GM19239 (cell line): ENCODE data around the gene POU5F1.
"Not testable (repeated sequence)": the region's sequence is repeated elsewhere in the genome, so short reads cannot be mapped to it uniquely, and the experiment has no call there.

Source experiments
- DNase-seq: peaks from one replicate; pipeline ENCODE4 v3.0.0; 2011; ENCODE audit warnings: low spot score; ENCODE audit not compliant: insufficient read length
- FAIRE-seq: peaks from 2 replicates; lab custom pipeline; 2011; peaks lifted over from hg19 to GRCh38; lab: Jason Lieb, UNC

Gene POU5F1

GRCh38 chr6:31192431-31193105, 22.1 kb upstream of the POU5F1 start:
- FAIRE-seq: peak; percentile 58
- not testable (repeated sequence) for DNase-seq

- FAIRE-seq (no peak), DNase-seq (no peak)
Observed at GRCh38 chr6:31190488-31190887, 20.0 kb upstream of the POU5F1 start.

DNA sequence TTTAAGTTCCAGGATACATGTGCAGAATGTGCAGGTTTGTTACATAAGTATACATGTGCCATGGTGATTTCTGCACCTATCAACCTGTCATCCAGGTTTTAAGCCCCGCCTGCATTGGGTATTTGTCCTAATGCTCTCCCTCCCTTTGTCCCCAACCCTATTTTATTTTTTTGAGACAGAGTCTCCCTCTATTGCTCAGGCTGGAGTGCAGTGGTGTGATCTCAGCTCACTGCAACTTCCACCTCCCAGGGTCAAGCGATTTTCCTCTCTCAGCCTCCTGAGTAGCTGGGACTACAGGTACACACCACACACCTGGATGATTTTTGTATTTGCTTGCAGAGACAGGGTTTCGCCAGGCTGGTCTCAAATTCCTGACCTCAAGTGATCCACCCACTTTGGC, 18.7 kb upstream of the POU5F1 start:
- FAIRE-seq, DNase-seq: not testable (repeated sequence)

GRCh38 chr6:31187780-31188194, 17.3 kb upstream of the POU5F1 start:
- DNase-seq (no peak), FAIRE-seq (no peak)

DNA sequence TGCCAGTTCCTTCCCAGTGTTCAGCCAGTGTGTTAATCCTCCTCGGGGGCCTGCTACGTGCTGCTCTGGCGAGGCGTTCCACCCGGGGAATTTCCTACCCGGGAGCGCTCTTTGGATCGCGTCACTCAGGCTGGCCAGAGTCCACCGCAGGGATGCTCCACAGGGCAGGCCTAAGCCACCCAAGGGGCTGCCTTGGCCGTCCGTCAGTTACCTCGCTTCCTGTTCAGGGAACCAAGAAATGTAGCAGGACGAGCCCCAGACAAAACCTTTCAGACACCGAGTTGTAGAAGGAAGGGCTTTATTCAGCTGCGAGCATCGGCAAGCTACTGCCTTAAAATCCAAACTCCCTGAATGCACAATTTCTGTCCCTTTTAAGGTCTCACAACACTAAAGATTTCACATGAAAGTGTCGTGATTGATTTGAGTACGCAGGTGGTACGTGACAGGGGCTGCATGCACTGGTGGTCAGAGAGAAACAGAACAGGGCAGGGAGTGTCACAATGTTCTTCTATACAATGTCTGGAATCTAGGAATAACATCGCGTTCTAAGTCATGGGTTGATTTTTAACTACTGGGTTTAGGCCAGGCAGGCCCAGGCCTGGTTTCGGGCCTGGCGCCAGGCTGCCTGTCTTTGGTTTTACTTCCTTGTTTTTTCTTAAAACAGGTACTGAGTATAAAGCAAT, 15.7 kb upstream of the POU5F1 start:
- DNase-seq (no peak), FAIRE-seq (peak; percentile 83)

DNA sequence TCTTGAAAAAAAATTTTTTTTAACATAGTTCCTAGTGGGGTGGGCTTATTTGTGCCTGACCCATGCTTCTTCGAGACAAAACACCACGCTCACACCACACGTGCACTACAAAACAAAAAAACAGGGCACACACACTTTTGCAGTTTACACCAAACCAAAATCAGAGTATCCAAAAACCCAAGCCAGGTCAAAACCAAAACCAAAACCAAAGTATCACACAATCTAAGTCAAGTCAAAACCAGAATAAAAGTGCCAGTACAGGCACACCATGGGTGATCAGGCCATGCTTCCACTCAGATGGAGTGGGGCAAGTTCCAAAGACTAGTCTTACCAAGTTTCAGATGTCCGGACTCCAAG, 15.2 kb upstream of the POU5F1 start:
- not testable (repeated sequence) for DNase-seq
- FAIRE-seq: peak; percentile 76

- not testable (repeated sequence) for FAIRE-seq, DNase-seq
Observed at GRCh38 chr6:31183859-31184258, 13.4 kb upstream of the POU5F1 start.

- not testable (repeated sequence) for FAIRE-seq, DNase-seq
Observed at GRCh38 chr6:31183287-31183686, 12.8 kb upstream of the POU5F1 start.

- DNase-seq (no peak), FAIRE-seq (no peak)
Observed at GRCh38 chr6:31180500-31180899, 10.0 kb upstream of the POU5F1 start.

DNA sequence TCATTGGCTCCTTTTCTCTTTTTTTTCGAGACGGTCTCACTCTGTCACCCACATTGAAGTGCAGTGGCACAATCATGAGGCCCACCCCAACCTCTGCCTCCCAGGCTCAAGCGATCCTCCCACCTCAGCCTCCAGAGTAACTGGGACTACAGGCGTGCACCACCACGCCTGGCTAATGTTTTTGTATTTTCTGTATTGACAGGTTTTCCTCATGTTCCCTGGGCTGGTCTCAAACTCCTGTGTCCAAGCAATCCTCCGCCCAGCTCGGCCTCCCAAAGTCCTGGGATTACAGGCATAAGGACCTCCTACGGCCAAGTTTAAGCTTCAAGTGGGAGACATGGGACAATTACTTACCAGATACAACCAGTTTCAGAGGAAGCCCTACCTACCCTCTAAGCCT, 9.4 kb upstream of the POU5F1 start:
- no peak for FAIRE-seq
- no peak for DNase-seq

GRCh38 chr6:31179042-31179386, 8.5 kb upstream of the POU5F1 start:
- FAIRE-seq: no peak
- no peak for DNase-seq

- DNase-seq (no peak), FAIRE-seq (peak; percentile 39)
Observed at GRCh38 chr6:31178143-31179041, 7.9 kb upstream of the POU5F1 start.

GRCh38 chr6:31175971-31176370, 5.5 kb upstream of the POU5F1 start:
- no peak for FAIRE-seq
- DNase-seq: no peak

DNA sequence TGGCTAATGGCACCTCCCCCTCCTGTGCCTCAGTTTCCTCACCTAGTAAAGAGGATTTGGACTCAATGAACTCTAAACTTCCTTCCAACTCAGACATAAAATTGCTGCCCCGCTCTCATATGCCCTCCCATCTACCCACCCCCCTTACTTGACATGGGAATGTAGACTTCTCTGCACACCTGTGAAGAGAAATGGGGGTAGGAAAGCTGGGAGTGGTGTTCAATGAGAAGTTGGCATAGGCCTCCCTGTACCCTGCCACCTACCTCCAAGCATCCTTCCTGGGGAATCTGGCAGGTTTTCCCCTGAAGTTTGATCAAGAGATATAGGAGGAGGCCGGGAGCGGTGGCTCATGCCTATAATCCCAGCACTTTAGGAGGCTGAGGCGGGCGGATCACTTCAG, 3.9 kb upstream of the POU5F1 start:
- no peak for FAIRE-seq
- no peak for DNase-seq

- DNase-seq (no peak), FAIRE-seq (no peak)
Observed at GRCh38 chr6:31173406-31173805, 2.9 kb upstream of the POU5F1 start.

DNA sequence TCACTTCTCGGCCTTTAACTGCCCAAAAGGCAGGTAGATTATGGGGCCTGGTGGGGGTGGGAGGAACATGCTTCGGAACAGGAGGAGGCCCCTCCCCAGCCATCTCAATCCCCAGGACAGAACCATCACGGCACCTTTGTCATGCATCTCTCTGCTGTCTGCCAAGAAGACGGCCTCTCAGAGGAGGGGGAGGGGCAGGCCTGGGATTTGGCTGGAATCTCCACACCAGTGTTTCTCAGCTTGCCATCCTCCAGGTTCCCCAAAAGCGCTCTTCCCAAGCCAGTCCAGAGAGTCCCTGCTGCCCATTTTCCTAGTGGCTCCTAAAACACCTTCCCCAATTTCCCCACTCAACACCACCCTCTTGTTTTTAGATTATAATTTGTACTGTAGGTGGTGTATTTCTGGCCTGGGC, 2.5 kb upstream of the POU5F1 start:
- no peak for DNase-seq

DNA sequence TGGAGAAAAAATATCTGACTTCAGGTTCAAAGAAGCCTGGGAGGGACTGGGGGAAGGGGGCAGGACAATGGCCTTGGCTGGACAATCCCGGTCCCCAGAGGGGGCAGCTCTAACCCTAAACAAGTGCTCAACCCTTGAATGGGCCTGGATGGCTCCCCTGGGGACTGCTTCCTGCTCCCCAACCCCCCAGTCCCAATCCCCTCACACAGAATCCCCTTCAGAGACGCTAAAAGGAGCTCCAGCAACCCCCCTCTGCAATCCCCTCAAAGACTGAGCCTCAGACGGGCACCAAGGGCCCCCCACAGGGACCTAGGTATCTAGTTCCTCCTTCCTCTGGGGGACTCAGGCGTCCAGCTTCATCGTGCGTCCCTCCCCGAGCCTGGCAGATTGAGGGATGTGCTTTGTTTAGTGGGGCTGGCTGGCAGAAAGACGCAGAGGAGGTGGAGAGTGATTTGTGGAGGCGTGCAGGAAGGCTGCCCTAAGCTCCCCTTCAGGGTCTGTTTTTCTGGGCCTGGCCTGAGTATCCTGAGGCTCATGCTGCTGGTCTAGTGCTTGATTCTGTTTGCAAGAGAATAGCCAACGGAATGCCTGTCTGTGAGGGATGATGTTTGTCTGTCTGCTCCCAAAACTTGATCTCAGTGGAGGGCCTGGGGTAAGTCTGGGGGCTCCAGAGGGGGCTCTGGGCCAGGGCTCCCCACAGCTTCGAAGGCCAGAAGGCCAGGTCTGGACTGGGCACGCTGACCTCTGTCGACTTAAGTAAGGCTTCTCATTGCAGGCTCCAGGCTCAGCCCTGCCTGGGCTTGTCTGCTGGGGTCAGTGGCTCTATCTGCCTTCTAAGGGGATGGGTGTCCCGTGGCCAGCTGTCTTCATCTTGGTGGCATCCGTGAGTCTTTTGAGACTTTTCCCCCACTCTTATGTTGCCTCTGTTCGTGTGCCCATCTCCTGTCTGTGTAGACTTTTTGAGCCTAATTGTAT, 1.7 kb upstream of the POU5F1 start:
- DNase-seq (no peak), FAIRE-seq (no peak)

More for the DNA sequence above, 2.5 kb upstream of the POU5F1 start:
- FAIRE-seq: no peak

- DNase-seq (no peak), FAIRE-seq (no peak)
Observed at GRCh38 chr6:31170987-31171671, 647 bp upstream of the POU5F1 start.
